OCI-LY7 (cell line): ENCODE data around the gene SEMA3F. TPM values are rescaled to one million over a fixed set of nuclear protein-coding genes. Genes with fewer than 3 reads are reported as not detected.

Experiments used
- BruUV-seq: library from RNA; stranded (reverse); fragments of 400-500 nt; replicated peaks from 2 replicates; lab custom pipeline; 2021; lab: Mats Ljungman, UMichigan
- CTCF ChIA-PET: fragments of 300-600 bp; sonication (Branson Sonifier 250); formaldehyde crosslinking; loops from one replicate; lab custom pipeline; 2022; ENCODE audit warnings: antibody characterized with exemption; ENCODE audit not compliant: unreplicated experiment; lab: Charles Lee
- POLR2A ChIA-PET: fragments of 300-600 bp; sonication (Branson Sonifier 250); formaldehyde crosslinking; loops from one replicate; lab custom pipeline; 2022; ENCODE audit warnings: antibody characterized with exemption; lab: Charles Lee
- DNase-seq: peaks from one replicate; pipeline ENCODE4 v3.0.0-alpha.2; 2015; ENCODE audit warnings: low spot score
- H2AFZ ChIP-seq: fragments of 200-600 bp; sonication (generic), shearing (Covaris generic); 2 replicates; pipeline ENCODE4 v1.6.1; 2014; ENCODE audit warnings: mild to moderate bottlenecking, antibody characterized with exemption, low read length, moderate library complexity
- H3K27ac ChIP-seq: fragments of 200-600 bp; sonication (generic); 2 replicates; pipeline ENCODE4 v1.5.1; 2014; ENCODE audit warnings: mixed run types, low read depth, mild to moderate bottlenecking, moderate library complexity, low read length, inconsistent platforms; ENCODE audit not compliant: poor library complexity, severe bottlenecking
- H3K36me3 ChIP-seq: fragments of 200-600 bp; sonication (generic); 2 replicates; pipeline ENCODE4 v1.6.1; 2014; ENCODE audit warnings: mild to moderate bottlenecking, antibody characterized with exemption, low read length, moderate library complexity, mixed read lengths; ENCODE audit not compliant: insufficient read depth
- H3K4me1 ChIP-seq: fragments of 200-600 bp; sonication (generic); 2 replicates; pipeline ENCODE4 v1.5.1; 2014; ENCODE audit warnings: mild to moderate bottlenecking, low read length; ENCODE audit not compliant: insufficient read depth, poor library complexity, severe bottlenecking
- H3K4me2 ChIP-seq: fragments of 200-600 bp; sonication (generic); 2 replicates; pipeline ENCODE4 v1.6.1; 2014; ENCODE audit warnings: mild to moderate bottlenecking, low read length
- H3K4me3 ChIP-seq: fragments of 200-600 bp; sonication (generic); 2 replicates; pipeline ENCODE4 v1.5.1; 2014; ENCODE audit warnings: mild to moderate bottlenecking, low read depth, low read length; ENCODE audit not compliant: poor library complexity, severe bottlenecking
- H3K79me2 ChIP-seq: fragments of 200-600 bp; sonication (generic); 2 replicates; pipeline ENCODE4 v1.6.1; 2016; ENCODE audit warnings: low read depth, mild to moderate bottlenecking, low read length, moderate library complexity, mixed read lengths; ENCODE audit not compliant: insufficient read depth
- H3K9me2 ChIP-seq: fragments of 200-600 bp; sonication (generic); 2 replicates; pipeline ENCODE4 v1.6.1; 2016; ENCODE audit warnings: mild to moderate bottlenecking, low read length, mixed read lengths; ENCODE audit not compliant: insufficient read depth
- H3K9me3 ChIP-seq: fragments of 200-600 bp; sonication (generic); 2 replicates; pipeline ENCODE4 v1.6.1; 2014; ENCODE audit warnings: mild to moderate bottlenecking, mixed run types, low read length, mixed read lengths
- H4K20me1 ChIP-seq: fragments of 200-600 bp; sonication (generic); 2 replicates; pipeline ENCODE4 v1.6.1; 2014; ENCODE audit warnings: mild to moderate bottlenecking, antibody characterized with exemption, low read length, moderate library complexity, mixed read lengths; ENCODE audit not compliant: insufficient read depth
- EZH2phosphoT487 ChIP-seq: fragments of 200-600 bp; sonication (generic); IDR thresholded peaks from 2 replicates; pipeline ENCODE4 v1.6.1; 2018; ENCODE audit warnings: low read depth, borderline replicate concordance, mild to moderate bottlenecking, mixed run types, antibody characterized with exemption, low read length, moderate library complexity, mixed read lengths
- intact Hi-C: fragments of 100-400 bp; cut with micrococcal nuclease; formaldehyde crosslinking; loops from one replicate; pipeline ENCODE4 v1.10.0; 2022; ENCODE audit not compliant: unreplicated experiment
- total RNA-seq, 2 experiments: library from RNA; depleted of rRNA in 1 of 2; stranded (reverse); fragments of >200 nt in 1 of 2; shearing (Covaris generic) in 1 of 2; gene quantifications; 2 replicates each; pipeline ENCODE4 v1.2.3, GENCODE V29; 2014 to 2022
- TF ChIP-seq, protein P1 (sequence below): fragments of 200-600 bp; sonication (generic); conservative IDR thresholded peaks from 2 replicates; pipeline ENCODE4 v1.5.1; 2014; ENCODE audit warnings: mild to moderate bottlenecking, antibody characterized with exemption, low read length, moderate library complexity, mixed read lengths

The SEMA3F gene
- total RNA-seq, 2 experiments from 2014 or later = 0.84 TPM; not detected in 1

DNA sequence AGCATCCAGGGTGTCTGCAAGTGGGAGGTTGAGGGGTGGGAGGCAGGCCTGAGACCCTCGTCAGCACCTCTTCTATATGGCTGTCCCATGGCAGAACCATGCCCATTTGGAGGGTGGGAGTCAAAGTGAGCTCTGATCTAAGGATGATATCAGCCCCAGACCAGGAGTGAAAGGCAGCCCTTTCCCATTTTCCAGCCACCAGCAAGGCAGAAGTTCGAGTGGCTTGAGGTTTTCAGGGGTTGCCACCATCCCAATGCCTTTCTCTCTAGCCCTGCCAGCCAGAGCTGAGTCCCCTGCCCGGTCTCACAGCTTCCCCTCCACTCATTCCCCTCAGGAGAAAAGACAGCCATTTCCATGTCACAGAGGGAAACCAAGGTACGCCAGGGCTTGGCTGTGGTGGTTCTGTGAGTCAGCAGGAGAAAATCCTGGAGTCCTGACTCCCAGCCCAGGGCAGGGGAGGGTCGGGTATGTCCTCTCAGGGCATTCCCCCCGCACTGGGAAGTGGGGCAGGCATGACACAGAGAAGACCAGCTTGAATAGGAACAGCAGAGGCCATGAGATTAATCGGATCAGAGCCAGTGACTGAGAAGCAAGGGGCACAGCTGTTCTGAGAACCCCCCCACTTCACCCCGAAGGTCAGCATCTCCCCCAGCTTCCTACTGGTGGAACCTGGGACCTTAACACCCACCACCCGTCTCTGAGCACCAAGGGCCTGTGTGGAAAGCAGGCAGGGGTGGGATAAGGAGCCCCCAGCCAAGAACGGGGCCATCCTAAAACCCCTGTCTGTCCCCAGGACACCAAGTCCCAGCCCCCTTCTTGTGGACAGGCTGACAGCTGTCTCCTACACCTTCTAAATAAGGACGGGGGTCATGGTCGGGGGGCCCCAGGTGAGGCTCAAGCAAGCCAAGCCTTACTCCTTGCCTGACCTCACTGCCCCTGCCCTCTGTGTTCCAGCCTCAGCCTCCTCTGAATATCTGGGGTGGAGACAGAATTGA is 49.0 kb downstream of the SEMA3F start:
- intact Hi-C loops = no loop called here
- ChIA-PET CTCF (no interaction called here), POLR2A (no interaction called here)
- no TSS peak for BruUV-seq
- TF ChIP-seq, protein P1, sequence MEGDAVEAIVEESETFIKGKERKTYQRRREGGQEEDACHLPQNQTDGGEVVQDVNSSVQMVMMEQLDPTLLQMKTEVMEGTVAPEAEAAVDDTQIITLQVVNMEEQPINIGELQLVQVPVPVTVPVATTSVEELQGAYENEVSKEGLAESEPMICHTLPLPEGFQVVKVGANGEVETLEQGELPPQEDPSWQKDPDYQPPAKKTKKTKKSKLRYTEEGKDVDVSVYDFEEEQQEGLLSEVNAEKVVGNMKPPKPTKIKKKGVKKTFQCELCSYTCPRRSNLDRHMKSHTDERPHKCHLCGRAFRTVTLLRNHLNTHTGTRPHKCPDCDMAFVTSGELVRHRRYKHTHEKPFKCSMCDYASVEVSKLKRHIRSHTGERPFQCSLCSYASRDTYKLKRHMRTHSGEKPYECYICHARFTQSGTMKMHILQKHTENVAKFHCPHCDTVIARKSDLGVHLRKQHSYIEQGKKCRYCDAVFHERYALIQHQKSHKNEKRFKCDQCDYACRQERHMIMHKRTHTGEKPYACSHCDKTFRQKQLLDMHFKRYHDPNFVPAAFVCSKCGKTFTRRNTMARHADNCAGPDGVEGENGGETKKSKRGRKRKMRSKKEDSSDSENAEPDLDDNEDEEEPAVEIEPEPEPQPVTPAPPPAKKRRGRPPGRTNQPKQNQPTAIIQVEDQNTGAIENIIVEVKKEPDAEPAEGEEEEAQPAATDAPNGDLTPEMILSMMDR = no peak
- no peak; the same call in 1 of the 2 replicates for TF ChIP-seq EZH2phosphoT487
- Histone ChIP-seq H3K9me3 (no peaks in the 10 kb centered on the region), H3K9me2 (no peaks in the 10 kb centered on the region), H3K27ac (no peak overlapping the region), H4K20me1 (no peaks in the 10 kb centered on the region), H3K36me3 (no peaks in the 10 kb centered on the region), H3K4me3 (no peak overlapping the region), H3K79me2 (no peaks in the 10 kb centered on the region), H2AFZ (no peak overlapping the region), H3K4me2 (no peak overlapping the region), H3K4me1 (no peaks in the 10 kb centered on the region)
- no peak for DNase-seq

GRCh38 chr3:50204804-50205412 is 49.8 kb downstream of the SEMA3F start, which contains the start of gene SLC38A3:
TSS of gene SLC38A3 (plus strand) at chr3:50205271. CDS start at chr3:50214200, 8,929 bp downstream.
- intact Hi-C loops = no loop called here
- Histone ChIP-seq H3K9me3 (no peaks in the 10 kb centered on the region), H3K36me3 (no peaks in the 10 kb centered on the region), H3K9me2 (no peaks in the 10 kb centered on the region), H3K4me3 (no peak within 1 kb of the TSS), H3K27ac (no peak within 1 kb of the TSS), H3K79me2 (no peaks in the 10 kb centered on the region), H4K20me1 (no peaks in the 10 kb centered on the region), H2AFZ (no peak within 1 kb of the TSS), H3K4me1 (no peaks in the 10 kb centered on the region), H3K4me2 (no peak within 1 kb of the TSS)
- BruUV-seq = no TSS peak
- ChIA-PET POLR2A (no interaction called here), CTCF (no interaction called here)
- TF ChIP-seq, protein P1 = no peak
- no peak for DNase-seq
